Pancreas (tissue), 10 donors: ENCODE measurements around the gene UBQLN4. TPM values are rescaled to one million over a fixed set of nuclear protein-coding genes. Genes with fewer than 3 reads are reported as not detected.

Experiments used
- ATAC-seq, 4 donors: fragments of 200-7000 bp; cut with Tn5 transposase; one replicate each; pipeline versions ENCODE4 v1.8.0 to v1.9.1; 2020; ENCODE audit warnings: mild to moderate bottlenecking in 4 of 4, moderate library complexity in 4 of 4
- DNase-seq, 6 donors: peaks; one replicate each; pipeline ENCODE4 v3.0.0-alpha.2; 2020
- FAIRE-seq: peaks from 2 replicates; lab custom pipeline; 2012; peaks lifted over from hg19 to GRCh38; lab: Jason Lieb, UNC
- H3K27ac ChIP-seq, 4 donors: fragments of 200-600 bp; sonication (generic); 1 replicate in 3 of 4; 2 replicates in 1 of 4; pipeline versions ENCODE4 v1.5.0 to v1.8.0; 2020
- H3K27me3 ChIP-seq, 4 donors: fragments of 200-600 bp; one replicate each; pipeline ENCODE4 v1.8.0; 2021
- H3K36me3 ChIP-seq, 3 donors: fragments of 200-600 bp; sonication (generic) in 1 of 3; one replicate each; pipeline versions ENCODE4 v1.5.0 to v1.8.0; 2020 to 2021
- H3K4me1 ChIP-seq, 3 donors: fragments of 200-600 bp; one replicate each; pipeline ENCODE4 v1.8.0; 2021
- H3K4me3 ChIP-seq, 4 donors: fragments of 200-600 bp; sonication (generic) in 2 of 4; one replicate each; pipeline versions ENCODE4 v1.5.0 to v1.8.0; 2020 to 2021
- H3K9me3 ChIP-seq, 4 donors: fragments of 200-600 bp; one replicate each; pipeline ENCODE4 v1.8.0; 2021
- WGBS, 2 donors: extraction: QIAGEN DNeasy Blood & Tissue Kit; methylation state at CpG; one replicate each; pipeline ENCODE4 v1.1.7; 2013; 5-methylcytosine and 5-hydroxymethylcytosine counted together
- intact Hi-C, 3 donors: fragments of 100-400 bp; cut with DNase I; formaldehyde crosslinking; loops; one replicate each; pipeline versions ENCODE4 v1.11.1 to v1.14.2; 2022
- polyA plus RNA-seq, 2 donors: library from polyadenylated mRNA; stranded (reverse); fragments of 200-250 nt; gene quantifications; one replicate each; pipeline ENCODE4 v1.2.3, GENCODE V29; 2013
- total RNA-seq, 6 donors: library from RNA; stranded (reverse); fragmentation: NEBNext Ultra II Directional in 4 of 6; extraction: Animal tissue kit (Norgen Biotek cat#: 25700) in 4 of 6; gene quantifications; one replicate each; pipeline versions ENCODE4 v1.2.1 to v1.2.4, GENCODE V29; 2021 to 2023
- TF ChIP-seq, protein P1 (sequence below), 4 donors: fragments of 200-600 bp; sonication (generic) in 3 of 4; IDR thresholded peaks; one replicate each; pipeline versions ENCODE4 v1.5.0 to v1.8.0; 2021; ENCODE audit warnings: antibody characterized with exemption in 4 of 4
- donor health status: healthy with polysubstance abuse.
- donor health status: DM: no; HTN: no; CAD: no; lungs with moderate emphysema.
- donor health status: DM: no; HTN: no; CAD: no.
- donor health status: control.
- donor health status: control.
- donor health status: Bipolar disorder and iron deficiency.
- donor health status: DM: yes; HTN: yes; CAD: no.
- donor health status: DM: no; HTN: no; CAD: no.
- donor health status: DM: no; HTN: no; CAD: no.
- donor health status: DM: yes; HTN: yes; CAD: no.

Gene UBQLN4
- total and polyA plus RNA-seq, 8 donors: 14.1 to 28.2 (median 18.4) TPM

DNA sequence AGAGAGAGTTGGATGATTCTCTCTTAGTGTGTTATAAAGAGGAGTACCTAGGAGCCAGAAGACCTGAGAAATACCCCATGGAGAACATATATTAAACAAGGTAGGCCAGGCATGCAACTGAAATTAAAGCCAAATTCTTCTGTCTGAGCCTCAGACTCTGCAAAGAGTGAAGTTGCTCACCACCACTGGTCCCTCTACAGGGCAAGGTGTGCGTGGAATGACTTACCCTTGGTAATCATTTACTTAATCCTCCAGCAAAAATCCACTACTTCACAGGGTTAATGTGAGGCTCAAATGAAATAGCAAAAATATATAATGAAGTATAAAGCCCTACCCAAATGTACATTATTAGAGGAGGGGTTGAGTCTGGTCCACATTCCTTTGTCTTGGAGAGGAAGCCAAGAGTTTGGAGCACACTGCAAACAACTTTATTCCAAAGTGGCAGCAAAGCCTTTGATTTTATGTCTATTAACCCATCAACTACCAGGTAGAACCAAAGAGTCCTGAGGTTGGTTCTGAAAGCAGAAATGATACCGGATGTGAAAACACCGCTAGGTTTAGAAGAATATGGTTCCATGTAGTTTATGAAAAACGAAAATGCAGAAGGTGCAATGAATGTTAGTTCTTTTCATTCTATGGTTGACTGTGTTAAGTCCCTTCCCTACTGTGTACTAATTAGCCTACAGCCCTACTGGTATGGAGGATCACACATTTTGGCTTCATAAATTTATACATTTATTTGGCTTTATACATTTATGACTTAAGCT, 41.4 kb downstream of the UBQLN4 start:
- no peaks in the 10 kb centered on the region for H3K27me3 ChIP-seq
- FAIRE-seq (no peak), DNase-seq (no peak), ATAC-seq (no peak)
- TF ChIP-seq, protein P1, sequence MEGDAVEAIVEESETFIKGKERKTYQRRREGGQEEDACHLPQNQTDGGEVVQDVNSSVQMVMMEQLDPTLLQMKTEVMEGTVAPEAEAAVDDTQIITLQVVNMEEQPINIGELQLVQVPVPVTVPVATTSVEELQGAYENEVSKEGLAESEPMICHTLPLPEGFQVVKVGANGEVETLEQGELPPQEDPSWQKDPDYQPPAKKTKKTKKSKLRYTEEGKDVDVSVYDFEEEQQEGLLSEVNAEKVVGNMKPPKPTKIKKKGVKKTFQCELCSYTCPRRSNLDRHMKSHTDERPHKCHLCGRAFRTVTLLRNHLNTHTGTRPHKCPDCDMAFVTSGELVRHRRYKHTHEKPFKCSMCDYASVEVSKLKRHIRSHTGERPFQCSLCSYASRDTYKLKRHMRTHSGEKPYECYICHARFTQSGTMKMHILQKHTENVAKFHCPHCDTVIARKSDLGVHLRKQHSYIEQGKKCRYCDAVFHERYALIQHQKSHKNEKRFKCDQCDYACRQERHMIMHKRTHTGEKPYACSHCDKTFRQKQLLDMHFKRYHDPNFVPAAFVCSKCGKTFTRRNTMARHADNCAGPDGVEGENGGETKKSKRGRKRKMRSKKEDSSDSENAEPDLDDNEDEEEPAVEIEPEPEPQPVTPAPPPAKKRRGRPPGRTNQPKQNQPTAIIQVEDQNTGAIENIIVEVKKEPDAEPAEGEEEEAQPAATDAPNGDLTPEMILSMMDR (IDR thresholded peaks at IDR 0.05): no peak
- H3K36me3 ChIP-seq: peaks cover 2 to 73% (median 37%) of the 10 kb centered on the region in 3 donors
- H3K27ac ChIP-seq: no peak overlapping the region
- intact Hi-C loops: no loop called here
- WGBS, 2 donors: 82 to 94% methylated on average over 4 of the region's 4 CpGs
- no peak overlapping the region for H3K4me3 ChIP-seq
- H3K4me1 ChIP-seq: peaks cover 0 to 6% (median 0%) of the 10 kb centered on the region in 3 donors
- no peaks in the 10 kb centered on the region for H3K9me3 ChIP-seq

DNA sequence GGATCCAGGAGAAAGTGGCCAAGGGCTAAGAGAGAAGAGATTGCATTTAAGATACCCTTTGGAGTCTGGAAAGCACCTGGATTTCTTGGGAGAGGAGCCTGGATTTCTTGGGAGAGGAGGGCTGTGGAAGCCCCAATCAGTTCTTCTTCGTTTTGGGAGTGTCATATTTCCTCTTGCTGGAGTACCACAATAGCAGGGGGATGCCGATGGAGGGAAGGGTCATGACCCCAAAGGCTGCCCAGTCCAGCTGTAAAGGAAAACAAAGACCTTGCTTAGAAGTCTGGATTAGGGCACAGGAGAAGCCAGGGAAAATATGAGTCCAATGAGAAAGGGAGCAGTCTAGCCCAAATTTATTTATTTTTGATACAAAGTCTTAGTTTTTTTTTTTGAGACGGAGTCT, 44.2 kb downstream of the UBQLN4 start:
- Histone ChIP-seq H3K4me3 (no peak overlapping the region), H3K4me1 (no peaks in the 10 kb centered on the region), H3K36me3 (peaks cover 2 to 51% (median 28%) of the 10 kb centered on the region in 3 donors), H3K27ac (no peak overlapping the region), H3K27me3 (no peaks in the 10 kb centered on the region), H3K9me3 (no peaks in the 10 kb centered on the region)
- ATAC-seq (no peak), DNase-seq (peak in 1 of 6 donors; percentile 2), FAIRE-seq (no peak)
- TF ChIP-seq, protein P1 (IDR thresholded peaks at IDR 0.05): no peak
- 62 to 65% methylated on average over 3 of the region's 3 CpGs for WGBS, 2 donors
- intact Hi-C loops: no loop called here

DNA sequence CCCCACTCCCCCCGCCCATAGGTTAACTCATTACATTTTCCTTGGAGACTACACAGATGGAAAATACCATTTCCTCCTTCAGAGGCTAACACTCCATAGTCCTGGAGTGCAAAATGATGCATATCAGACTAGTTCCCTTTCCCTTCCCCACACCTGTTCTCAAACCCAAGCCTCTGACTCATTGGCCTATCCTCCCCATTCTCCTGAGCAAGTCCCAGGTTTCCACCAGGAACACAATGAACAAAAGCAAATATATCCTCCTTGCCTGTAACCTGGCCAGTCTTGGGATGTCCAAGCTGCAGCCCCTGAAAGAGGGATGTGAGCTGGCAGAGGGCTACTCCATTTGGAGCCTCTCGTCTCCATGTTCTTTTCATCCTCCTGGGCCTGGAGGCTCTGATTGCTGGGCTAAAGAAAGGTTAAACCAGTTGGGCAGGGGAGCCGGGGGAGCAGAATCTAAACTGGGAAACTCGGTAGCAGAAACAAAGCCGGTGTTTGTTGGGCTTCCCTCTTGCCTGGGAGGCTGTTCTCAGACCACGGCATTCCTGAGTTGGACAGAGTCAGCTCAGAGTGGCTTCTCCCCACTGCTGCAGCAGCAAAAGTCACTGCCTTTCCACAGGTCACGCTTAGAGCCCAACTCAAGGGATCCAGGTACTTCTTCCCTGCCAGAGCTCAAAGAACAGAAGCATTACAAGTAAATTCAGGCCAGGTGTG, 46.8 kb downstream of the UBQLN4 start:
- ATAC-seq: peak in 3 of 4 donors; percentile 16 to 36 (median 27)
- intact Hi-C loops: no loop called here
- TF ChIP-seq, protein P1 (IDR thresholded peaks at IDR 0.05): no peak
- WGBS, 2 donors: 59 to 60% methylated on average over 7 of the region's 7 CpGs
- H3K27me3 ChIP-seq: no peaks in the 10 kb centered on the region
- H3K4me1 ChIP-seq: no peaks in the 10 kb centered on the region
- H3K36me3 ChIP-seq: peaks cover 2 to 28% (median 19%) of the 10 kb centered on the region in 3 donors
- peak in 1 of 6 donors; percentile 29 for DNase-seq
- H3K27ac ChIP-seq: peak overlapping the region in 1 of 4 donors; percentile 3
- H3K4me3 ChIP-seq: no peak overlapping the region
- H3K9me3 ChIP-seq: no peaks in the 10 kb centered on the region
- no peak for FAIRE-seq

DNA sequence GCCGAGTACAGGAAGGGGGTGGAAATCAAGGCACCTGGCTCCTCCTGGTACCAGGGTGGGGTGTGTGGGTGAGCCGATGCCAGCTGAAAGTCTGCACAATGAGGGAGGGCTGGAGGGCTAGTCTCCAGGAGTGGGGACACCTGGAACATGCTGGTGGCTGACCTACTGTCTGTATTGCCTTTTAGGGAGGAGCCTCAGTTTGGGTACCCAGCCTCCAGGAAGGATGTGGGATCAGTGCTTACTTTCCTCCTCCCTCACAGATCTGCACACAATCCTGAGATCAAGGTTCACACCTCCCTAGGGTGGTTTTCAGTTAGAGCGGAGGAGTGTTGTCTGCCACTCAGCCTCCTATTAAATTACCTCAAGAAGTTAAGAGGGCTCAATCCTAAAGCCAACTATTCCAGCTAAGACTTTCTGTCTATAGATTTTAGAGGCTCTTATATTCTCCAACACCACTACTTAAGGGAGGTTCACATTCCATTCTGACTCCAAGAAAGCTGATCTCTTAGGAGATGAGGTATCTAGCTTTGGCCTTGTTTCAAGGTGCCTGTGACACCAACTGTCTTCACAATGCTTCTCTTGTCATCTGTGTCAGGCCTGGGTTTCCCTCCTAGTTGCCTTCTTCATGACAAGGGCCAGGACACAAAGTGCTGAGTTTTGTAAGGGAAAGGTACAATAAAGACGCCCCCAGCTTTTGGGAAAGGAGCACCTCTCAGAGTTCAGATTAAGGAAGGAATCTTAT, 48.6 kb downstream of the UBQLN4 start:
- H3K4me1 ChIP-seq: no peaks in the 10 kb centered on the region
- H3K27ac ChIP-seq: no peak overlapping the region
- FAIRE-seq: no peak
- intact Hi-C loops: no loop called here
- ATAC-seq: no peak
- TF ChIP-seq, protein P1 (IDR thresholded peaks at IDR 0.05): no peak
- H3K36me3 ChIP-seq: peaks cover under 1 to 10% (median 2%) of the 10 kb centered on the region in 3 donors
- no peaks in the 10 kb centered on the region for H3K9me3 ChIP-seq
- H3K4me3 ChIP-seq: no peak overlapping the region
- H3K27me3 ChIP-seq: no peaks in the 10 kb centered on the region
- peak in 1 of 6 donors; percentile 7 for DNase-seq
- WGBS, 2 donors: 67 to 76% methylated on average over 4 of the region's 4 CpGs
